Right atrium auricular region (tissue), 2 donors: ENCODE data around the gene TIMM13. TPM values are rescaled to one million over a fixed set of nuclear protein-coding genes. Genes with fewer than 3 reads are reported as not detected.
"Not testable (repeated sequence)": the region's sequence is repeated elsewhere in the genome, so short reads cannot be mapped to it uniquely, and the experiment has no call there.

Experiments used
- DNase-seq: peaks from one replicate; pipeline ENCODE4 v3.0.0-alpha.2; 2019; ENCODE audit warnings: low spot score
- H3K27ac ChIP-seq, 2 donors: fragments of 200-600 bp; sonication (generic); 1 replicate in 1 of 2; 2 replicates in 1 of 2; pipeline ENCODE4 v1.5.1; 2016 to 2019
- H3K27me3 ChIP-seq, 2 donors: fragments of 200-600 bp; sonication (generic); one replicate each; pipeline versions ENCODE4 v1.5.1 to v1.6.0; 2017 to 2019
- H3K36me3 ChIP-seq: fragments of 200-600 bp; sonication (generic); one replicate; pipeline ENCODE4 v1.5.1; 2016
- H3K4me1 ChIP-seq, 2 donors: fragments of 200-600 bp; sonication (generic); one replicate each; pipeline versions ENCODE4 v1.5.1 to v1.6.0; 2017 to 2019
- H3K4me3 ChIP-seq, 2 donors: fragments of 200-600 bp; sonication (generic); 1 replicate in 1 of 2; 2 replicates in 1 of 2; pipeline ENCODE4 v1.5.1; 2017 to 2019; ENCODE audit warnings: mild to moderate bottlenecking in 1 of 2, moderate library complexity in 1 of 2
- H3K9me3 ChIP-seq, 2 donors: fragments of 200-600 bp; sonication (generic); one replicate each; pipeline ENCODE4 v1.5.1; 2019
- total RNA-seq, 2 donors: library from RNA; depleted of rRNA; stranded (reverse); fragments of >200 nt; gene quantifications; one replicate each; pipeline ENCODE4 v1.1.0, GENCODE V29; 2016
- TF ChIP-seq, protein P1 (sequence below), 2 donors: fragments of 200-600 bp; sonication (generic); IDR thresholded peaks; one replicate each; pipeline ENCODE4 v1.5.1; 2019; ENCODE audit warnings: antibody characterized with exemption in 2 of 2

TIMM13 gene
- total RNA-seq, 2 donors from 2014 or later = 37.1 to 37.2 TPM

DNA sequence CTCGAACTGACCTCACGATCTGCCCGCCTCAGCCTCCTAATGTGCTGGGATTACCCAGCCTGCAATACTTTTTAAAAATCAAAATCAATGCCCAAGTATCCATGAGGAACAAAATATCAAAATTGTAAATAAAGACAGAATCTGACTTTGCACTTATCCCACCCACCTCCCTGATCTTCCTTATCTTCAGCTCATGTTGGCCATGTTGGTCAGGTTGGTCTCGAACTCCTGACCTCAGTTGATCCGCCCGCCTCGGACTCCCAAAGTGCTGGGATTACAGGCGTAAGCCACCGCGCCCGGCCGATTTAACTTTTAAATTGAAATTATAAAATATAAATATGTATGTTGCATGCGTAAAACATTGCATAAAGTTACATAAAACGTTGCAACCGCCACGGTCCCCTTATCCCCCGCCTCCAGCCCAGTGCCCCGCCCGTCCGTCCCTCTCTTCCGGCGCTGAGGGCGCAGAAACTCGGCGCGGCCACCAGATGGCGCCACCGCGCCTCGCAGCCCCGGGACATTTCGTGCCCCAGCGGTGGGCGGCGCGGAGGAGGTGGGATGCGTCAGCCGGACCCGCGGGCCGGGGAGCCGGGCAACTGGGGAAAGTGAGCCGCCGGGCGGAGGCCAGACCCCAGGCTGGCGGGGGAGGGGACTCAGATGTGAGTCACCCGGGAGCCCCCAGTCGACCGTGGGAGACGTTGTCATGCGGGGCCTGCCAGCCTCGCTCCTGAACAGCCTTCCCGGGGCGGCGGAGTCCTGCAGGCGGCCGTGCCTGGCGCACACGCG lies 47.0 kb upstream of the TIMM13 start:
- Histone ChIP-seq H3K27ac (peak overlapping the region; percentile 95 to 98), H3K4me1 (peaks cover 0 to 38% of the 10 kb centered on the region in 2 donors), H3K27me3 (no peaks in the 10 kb centered on the region), H3K9me3 (no peaks in the 10 kb centered on the region), H3K4me3 (peak overlapping the region; percentile 89 to 96), H3K36me3 (peaks cover 19% of the 10 kb centered on the region)
- TF ChIP-seq, protein P1, sequence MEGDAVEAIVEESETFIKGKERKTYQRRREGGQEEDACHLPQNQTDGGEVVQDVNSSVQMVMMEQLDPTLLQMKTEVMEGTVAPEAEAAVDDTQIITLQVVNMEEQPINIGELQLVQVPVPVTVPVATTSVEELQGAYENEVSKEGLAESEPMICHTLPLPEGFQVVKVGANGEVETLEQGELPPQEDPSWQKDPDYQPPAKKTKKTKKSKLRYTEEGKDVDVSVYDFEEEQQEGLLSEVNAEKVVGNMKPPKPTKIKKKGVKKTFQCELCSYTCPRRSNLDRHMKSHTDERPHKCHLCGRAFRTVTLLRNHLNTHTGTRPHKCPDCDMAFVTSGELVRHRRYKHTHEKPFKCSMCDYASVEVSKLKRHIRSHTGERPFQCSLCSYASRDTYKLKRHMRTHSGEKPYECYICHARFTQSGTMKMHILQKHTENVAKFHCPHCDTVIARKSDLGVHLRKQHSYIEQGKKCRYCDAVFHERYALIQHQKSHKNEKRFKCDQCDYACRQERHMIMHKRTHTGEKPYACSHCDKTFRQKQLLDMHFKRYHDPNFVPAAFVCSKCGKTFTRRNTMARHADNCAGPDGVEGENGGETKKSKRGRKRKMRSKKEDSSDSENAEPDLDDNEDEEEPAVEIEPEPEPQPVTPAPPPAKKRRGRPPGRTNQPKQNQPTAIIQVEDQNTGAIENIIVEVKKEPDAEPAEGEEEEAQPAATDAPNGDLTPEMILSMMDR (IDR thresholded peaks at IDR 0.05) = peak; percentile 94 to 99
- DNase-seq = peak; percentile 92

DNA sequence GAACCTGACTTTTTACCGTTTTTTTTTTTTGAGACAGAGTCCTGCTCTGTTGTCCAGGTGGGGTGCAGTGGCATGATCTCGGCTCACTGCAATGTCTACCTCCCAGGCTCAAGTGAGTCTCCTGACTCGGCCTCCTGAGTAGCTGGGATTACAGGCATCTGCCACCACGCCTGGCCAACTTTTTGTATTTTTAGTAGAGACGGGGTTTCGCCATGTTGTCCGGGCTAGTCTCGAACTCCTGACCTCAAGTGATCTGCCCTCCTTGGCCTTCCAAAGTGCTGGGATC lies 42.5 kb upstream of the TIMM13 start:
- H3K27me3 ChIP-seq, DNase-seq, H3K9me3 ChIP-seq, H3K4me1 ChIP-seq, H3K36me3 ChIP-seq, H3K4me3 ChIP-seq, H3K27ac ChIP-seq: not testable (repeated sequence)

DNA sequence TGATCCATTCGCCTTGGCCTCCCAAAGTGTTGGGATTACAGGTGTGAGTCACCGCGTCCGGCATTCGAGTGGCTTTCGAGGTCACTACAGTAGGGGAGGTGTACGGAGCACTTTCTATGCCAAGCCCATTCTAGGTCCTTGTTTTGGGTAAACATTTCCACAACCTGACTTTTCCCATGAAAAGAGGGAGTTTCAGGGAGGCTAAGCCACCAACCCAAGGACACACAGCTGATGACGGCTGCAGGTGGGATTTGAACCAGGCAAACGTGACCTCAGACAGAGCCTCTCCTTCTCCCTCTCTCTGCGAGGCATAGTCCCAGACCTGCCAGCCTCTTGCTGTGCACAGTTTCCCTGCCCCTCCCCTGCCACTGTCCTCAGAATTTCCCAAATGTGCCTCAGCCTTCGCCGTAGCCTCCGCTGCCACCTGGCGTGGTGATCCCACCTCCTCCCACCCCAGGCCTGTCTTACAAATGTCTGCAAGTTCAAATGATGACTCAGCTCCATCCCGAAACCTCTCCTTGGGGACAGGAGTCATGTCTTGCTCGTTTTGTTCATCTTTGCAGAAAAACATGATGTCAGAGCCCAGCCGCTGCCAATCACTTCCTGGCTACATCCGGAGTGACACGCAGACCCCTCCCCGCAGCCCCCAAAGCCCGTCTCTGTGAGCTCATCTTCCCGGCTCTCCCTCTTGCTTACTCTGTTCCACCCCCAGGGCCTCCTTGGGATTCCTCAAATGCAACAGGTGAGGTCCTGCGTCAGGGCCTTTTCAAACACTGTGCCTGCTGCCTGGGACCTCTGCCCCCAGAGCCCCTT lies 41.9 kb upstream of the TIMM13 start:
- TF ChIP-seq, protein P1 (IDR thresholded peaks at IDR 0.05) = no peak
- no peaks in the 10 kb centered on the region for H3K9me3 ChIP-seq
- no peak overlapping the region for H3K27ac ChIP-seq
- peaks cover 0 to 2% of the 10 kb centered on the region in 2 donors for H3K4me1 ChIP-seq
- H3K36me3 ChIP-seq = no peaks in the 10 kb centered on the region
- no peak overlapping the region for H3K4me3 ChIP-seq
- no peak for DNase-seq
- H3K27me3 ChIP-seq = no peaks in the 10 kb centered on the region

DNA sequence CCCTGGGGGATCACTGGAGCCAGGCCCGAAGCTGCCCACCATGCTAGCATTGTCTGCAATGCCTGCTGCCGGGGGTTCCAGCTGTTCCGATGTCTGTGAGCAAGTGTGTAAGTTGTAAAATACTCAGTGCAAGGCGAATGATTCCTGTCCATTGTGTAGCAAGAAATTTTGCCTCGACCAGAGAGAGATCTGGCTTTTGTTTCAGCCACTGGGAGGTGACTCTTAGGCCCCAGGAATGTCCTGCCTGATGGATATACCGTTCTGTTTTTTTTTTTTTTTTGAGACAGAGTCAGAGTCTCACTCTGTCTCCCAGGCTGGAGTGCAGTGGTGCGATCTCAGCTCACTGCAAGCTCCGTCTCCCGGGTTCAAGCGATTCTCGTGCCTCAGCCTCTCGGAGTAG lies 41.2 kb upstream of the TIMM13 start:
- H3K9me3 ChIP-seq = no peaks in the 10 kb centered on the region
- no peak overlapping the region for H3K27ac ChIP-seq
- H3K27me3 ChIP-seq = no peaks in the 10 kb centered on the region
- H3K36me3 ChIP-seq = no peaks in the 10 kb centered on the region
- H3K4me1 ChIP-seq = no peaks in the 10 kb centered on the region
- DNase-seq = no peak
- no peak overlapping the region for H3K4me3 ChIP-seq
- TF ChIP-seq, protein P1 (IDR thresholded peaks at IDR 0.05) = no peak

DNA sequence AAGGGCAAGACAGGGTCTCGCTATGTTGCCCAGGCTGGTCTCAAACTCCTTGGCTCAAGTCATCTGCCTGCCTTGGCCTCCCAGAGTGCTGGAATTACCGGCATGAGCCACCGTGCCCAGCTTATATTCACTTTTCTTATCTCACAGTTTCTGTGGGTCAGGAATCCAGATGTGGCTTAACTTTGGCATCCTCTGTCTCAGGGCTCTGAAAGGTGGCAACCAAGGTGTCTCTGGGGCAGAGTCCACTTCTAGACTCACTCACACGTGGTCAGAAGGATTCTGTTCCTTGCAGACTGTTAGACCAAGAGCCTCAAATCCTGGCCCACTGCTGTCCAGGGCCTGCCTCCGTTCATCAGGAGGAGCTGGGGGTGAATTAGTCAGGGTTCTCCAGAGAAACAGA lies 37.0 kb upstream of the TIMM13 start:
- Histone ChIP-seq H3K36me3 (no peaks in the 10 kb centered on the region), H3K4me1 (peaks cover 0 to 17% of the 10 kb centered on the region in 2 donors), H3K9me3 (no peaks in the 10 kb centered on the region), H3K27ac (no peak overlapping the region), H3K4me3 (no peak overlapping the region), H3K27me3 (no peaks in the 10 kb centered on the region)
- TF ChIP-seq, protein P1 (IDR thresholded peaks at IDR 0.05) = no peak
- no peak for DNase-seq

DNA sequence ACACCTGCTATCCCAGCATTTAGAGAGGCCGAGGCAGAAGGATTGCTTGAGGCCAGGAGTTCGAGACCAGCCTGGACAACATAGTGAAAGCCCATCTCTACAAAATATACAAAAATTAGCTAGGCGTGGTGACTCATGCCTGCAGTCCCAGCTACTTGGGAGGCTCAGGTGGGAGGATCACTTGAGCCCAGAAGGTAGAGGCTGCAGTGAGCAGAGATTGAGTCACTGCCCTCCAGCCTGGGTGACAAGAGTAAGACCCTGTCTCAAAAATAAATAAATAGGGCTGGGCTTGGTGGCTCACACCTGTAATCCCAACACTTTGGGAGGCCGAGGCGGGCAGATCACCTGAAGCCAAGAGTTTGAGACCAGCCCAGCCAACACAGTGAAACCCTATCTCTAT lies 36.3 kb upstream of the TIMM13 start:
- H3K9me3 ChIP-seq, H3K27me3 ChIP-seq, H3K4me3 ChIP-seq, H3K36me3 ChIP-seq, DNase-seq: not testable (repeated sequence)
- peak overlapping the region in 1 of 2 donors; percentile 36 for H3K27ac ChIP-seq
- H3K4me1 ChIP-seq = peaks cover 0 to 17% of the 10 kb centered on the region in 2 donors
